Liver (tissue), 9 donors: ENCODE results near the gene IFI35. TPM values are rescaled to one million over a fixed set of nuclear protein-coding genes. Genes with fewer than 3 reads are reported as not detected.

ENCODE experiments used
- DNase-seq: peaks from one replicate; pipeline ENCODE4 v3.0.0-alpha.2; 2017; ENCODE audit warnings: low spot score
- H3K27ac ChIP-seq, 2 donors: one replicate each; pipeline ENCODE4 v1.7.0; 2013; ENCODE audit warnings: inconsistent platforms in 2 of 2, low read length in 2 of 2, control low read depth in 1 of 2, low read depth in 1 of 2, mild to moderate bottlenecking in 1 of 2
- H3K27me3 ChIP-seq, 4 donors: one replicate each; pipeline versions ENCODE4 v1.6.1 to v1.7.0; 2013; ENCODE audit warnings: low read length in 3 of 4, inconsistent platforms in 1 of 4, mild to moderate bottlenecking in 1 of 4, moderate library complexity in 1 of 4; ENCODE audit not compliant: control insufficient read depth in 4 of 4, insufficient read depth in 4 of 4
- H3K36me3 ChIP-seq, 4 donors: one replicate each; pipeline versions ENCODE4 v1.6.1 to v1.7.0; 2013; ENCODE audit warnings: low read length in 3 of 4, mild to moderate bottlenecking in 3 of 4, low read depth in 1 of 4, moderate library complexity in 1 of 4; ENCODE audit not compliant: control insufficient read depth in 4 of 4, insufficient read depth in 3 of 4
- H3K4me1 ChIP-seq, 4 donors: one replicate each; pipeline versions ENCODE4 v1.6.1 to v1.7.0; 2013; ENCODE audit warnings: low read length in 3 of 4, mild to moderate bottlenecking in 3 of 4, moderate library complexity in 1 of 4; ENCODE audit not compliant: control insufficient read depth in 4 of 4, insufficient read depth in 4 of 4
- H3K4me3 ChIP-seq, 3 donors: one replicate each; pipeline versions ENCODE4 v1.6.1 to v1.7.0; 2013; ENCODE audit warnings: low read length in 3 of 3, control low read depth in 1 of 3, low read depth in 1 of 3, mild to moderate bottlenecking in 1 of 3
- H3K9ac ChIP-seq, 2 donors: one replicate each; pipeline ENCODE4 v1.7.0; 2013; ENCODE audit warnings: low read length in 2 of 2, mild to moderate bottlenecking in 2 of 2, moderate library complexity in 2 of 2, control low read depth in 1 of 2, low read depth in 1 of 2
- H3K9me3 ChIP-seq, 4 donors: one replicate each; pipeline versions ENCODE4 v1.6.1 to v1.7.0; 2013; ENCODE audit warnings: low read length in 3 of 4; ENCODE audit not compliant: control insufficient read depth in 4 of 4
- ATF3 ChIP-seq: IDR thresholded peaks from 2 replicates; pipeline ENCODE4 v1.6.1; 2016; ENCODE audit warnings: antibody characterized with exemption
- CTCF ChIP-seq: fragments of 150-350 bp; IDR thresholded peaks from 2 replicates; pipeline ENCODE4 v1.5.1; 2017; ENCODE audit warnings: improper control_type of control experiment, low read depth, low read length; ENCODE audit not compliant: missing input control
- FOXA1 ChIP-seq: IDR thresholded peaks from 2 replicates; pipeline ENCODE4 v1.6.1; 2016; ENCODE audit warnings: antibody characterized with exemption
- FOXA2 ChIP-seq: IDR thresholded peaks from 2 replicates; pipeline ENCODE4 v1.6.1; 2016; ENCODE audit warnings: antibody characterized with exemption
- GABPA ChIP-seq, 2 donors: IDR thresholded peaks in 1 of 2; conservative IDR thresholded peaks in 1 of 2; 2 replicates each; pipeline ENCODE4 v1.6.1; 2016; ENCODE audit warnings: antibody characterized with exemption in 2 of 2, mild to moderate bottlenecking in 1 of 2, moderate library complexity in 1 of 2
- NR2F2 ChIP-seq: IDR thresholded peaks from 2 replicates; pipeline ENCODE4 v1.6.1; 2016; ENCODE audit warnings: antibody characterized with exemption
- RXRA ChIP-seq, 2 donors: IDR thresholded peaks; 2 replicates each; pipeline ENCODE4 v1.6.1; 2017 to 2018; ENCODE audit warnings: antibody characterized with exemption in 2 of 2, mild to moderate bottlenecking in 1 of 2
- SP1 ChIP-seq: IDR thresholded peaks from 2 replicates; pipeline ENCODE4 v1.6.1; 2018; ENCODE audit warnings: antibody characterized with exemption, mild to moderate bottlenecking
- YY1 ChIP-seq: IDR thresholded peaks from 2 replicates; pipeline ENCODE4 v1.6.1; 2016; ENCODE audit warnings: antibody characterized with exemption, mild to moderate bottlenecking
- ZBTB33 ChIP-seq: IDR thresholded peaks from 2 replicates; pipeline ENCODE4 v1.6.1; 2016; ENCODE audit warnings: antibody characterized with exemption
- WGBS: extraction: QIAGEN DNeasy Blood & Tissue Kit; methylation state at CpG from one replicate; pipeline ENCODE4 v1.1.7; 2013; 5-methylcytosine and 5-hydroxymethylcytosine counted together
- polyA plus RNA-seq, 2 donors: library from polyadenylated mRNA; stranded (reverse) in 1 of 2; unstranded in 1 of 2; fragments of 200-250 nt in 1 of 2; fragments of >200 nt in 1 of 2; fragmentation: Nextera tagmentation in 1 of 2; extraction: Ambion mirVana in 1 of 2; gene quantifications; one replicate each; pipeline versions ENCODE4 v1.2.1 to v1.2.3, GENCODE V29; 2013 to 2015
- total RNA-seq, 2 donors: library from RNA; depleted of rRNA; stranded (reverse); fragments of >200 nt; gene quantifications; one replicate each; pipeline ENCODE4 v1.2.3, GENCODE V29; 2014
- donor health status: healthy.
- donor health status: healthy.
- donor health status: healthy.
- donor health status: healthy.
- donor health status: healthy.

Gene IFI35
- total and polyA plus RNA-seq, 4 donors: 11.9 to 34.6 (median 22.0) TPM

- 69% methylated on average over 4 of the region's 4 CpGs for WGBS
- H3K36me3 ChIP-seq: peaks cover 0 to 14% (median 3%) of the 10 kb centered on the region in 4 donors
- no peak for DNase-seq
- H3K4me1 ChIP-seq: peaks cover 6 to 27% (median 16%) of the 10 kb centered on the region in 4 donors
- no peaks in the 10 kb centered on the region for H3K9me3 ChIP-seq
- H3K27me3 ChIP-seq: no peaks in the 10 kb centered on the region
- H3K9ac ChIP-seq: no peak overlapping the region
- no peak overlapping the region for H3K27ac ChIP-seq
- no peak overlapping the region for H3K4me3 ChIP-seq
- TF ChIP-seq ZBTB33: no peak
- TF ChIP-seq RXRA (IDR thresholded peaks at IDR 0.05): no peak
- TF ChIP-seq CTCF: no peak
- no peak for TF ChIP-seq GABPA (IDR thresholded peaks at IDR 0.05 in 1 of 2, conservative IDR thresholded peaks at IDR 0.05 in 1 of 2)
- no peak for TF ChIP-seq YY1
- TF ChIP-seq ATF3: no peak
These were observed 12.3 kb downstream of the IFI35 start for GRCh38 chr17:43018932-43019331.

- Histone ChIP-seq H3K9ac (no peak overlapping the region), H3K36me3 (peaks cover 0 to 9% (median 2%) of the 10 kb centered on the region in 4 donors), H3K27ac (peak overlapping the region in 1 of 2 donors; percentile 37), H3K4me3 (no peak overlapping the region), H3K9me3 (no peaks in the 10 kb centered on the region), H3K4me1 (peaks cover 6 to 31% (median 18%) of the 10 kb centered on the region in 4 donors), H3K27me3 (no peaks in the 10 kb centered on the region)
- TF ChIP-seq FOXA1 (no peak), FOXA2 (no peak)
- 67% methylated on average over 7 of the region's 7 CpGs for WGBS
- DNase-seq: no peak
These were observed 12.8 kb downstream of the IFI35 start for GRCh38 chr17:43019418-43019817.

GRCh38 chr17:43020030-43020621 lies 13.5 kb downstream of the IFI35 start:
- Histone ChIP-seq H3K4me1 (peaks cover 6 to 35% (median 19%) of the 10 kb centered on the region in 4 donors), H3K9ac (no peak overlapping the region), H3K27ac (peak overlapping the region in 1 of 2 donors; percentile 37), H3K9me3 (no peaks in the 10 kb centered on the region), H3K27me3 (no peaks in the 10 kb centered on the region), H3K36me3 (peaks cover 0 to 3% (median 0%) of the 10 kb centered on the region in 4 donors), H3K4me3 (no peak overlapping the region)
- WGBS: 68% methylated on average over 6 of the region's 6 CpGs
- DNase-seq: no peak
- TF ChIP-seq RXRA (IDR thresholded peaks at IDR 0.05): peak; percentile 67 to 71
- TF ChIP-seq FOXA2: no peak
- TF ChIP-seq NR2F2: peak; percentile 89
- TF ChIP-seq SP1: peak; percentile 44
- peak in 1 of 2 donors; percentile 43 for TF ChIP-seq GABPA (IDR thresholded peaks at IDR 0.05 in 1 of 2, conservative IDR thresholded peaks at IDR 0.05 in 1 of 2)
